CD4-positive, alpha-beta T cell treated with Interleukin-12 subunit alpha and Interleukin-12 subunit beta, for 1 hour (primary cell): ENCODE data around the gene NFAT5.
"Not testable (repeated sequence)": the region's sequence is repeated elsewhere in the genome, so short reads cannot be mapped to it uniquely, and the experiment has no call there.

Experiments used
- DNase-seq: peaks from one replicate; pipeline ENCODE4 v3.0.0-alpha.2; 2020

Gene NFAT5

GRCh38 chr16:69599731-69600130 lies 34.0 kb downstream of the NFAT5 start:
- DNase-seq, result no peak

DNA sequence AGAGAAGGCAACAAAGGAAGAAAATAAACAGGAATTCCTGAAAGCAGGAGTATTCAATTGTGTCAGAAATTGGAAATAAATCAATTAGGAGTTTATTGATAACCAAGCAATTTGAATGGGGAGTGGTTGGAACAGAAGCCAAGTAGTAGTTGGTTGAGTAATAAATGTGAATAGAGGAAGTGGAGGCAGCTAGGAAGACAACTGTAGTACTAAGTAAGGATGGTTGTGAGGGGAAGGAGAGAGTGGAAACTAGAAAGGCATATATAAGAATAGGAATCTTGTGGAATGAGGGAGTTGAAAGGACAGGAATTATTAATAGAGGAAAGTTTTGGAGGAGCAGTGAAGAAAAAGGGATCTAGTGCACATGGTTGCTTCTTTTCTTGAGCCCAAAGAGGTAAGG lies 34.4 kb downstream of the NFAT5 start:
- no peak for DNase-seq

- no peak for DNase-seq
Measured at GRCh38 chr16:69601250-69601649, 35.5 kb downstream of the NFAT5 start.

DNA sequence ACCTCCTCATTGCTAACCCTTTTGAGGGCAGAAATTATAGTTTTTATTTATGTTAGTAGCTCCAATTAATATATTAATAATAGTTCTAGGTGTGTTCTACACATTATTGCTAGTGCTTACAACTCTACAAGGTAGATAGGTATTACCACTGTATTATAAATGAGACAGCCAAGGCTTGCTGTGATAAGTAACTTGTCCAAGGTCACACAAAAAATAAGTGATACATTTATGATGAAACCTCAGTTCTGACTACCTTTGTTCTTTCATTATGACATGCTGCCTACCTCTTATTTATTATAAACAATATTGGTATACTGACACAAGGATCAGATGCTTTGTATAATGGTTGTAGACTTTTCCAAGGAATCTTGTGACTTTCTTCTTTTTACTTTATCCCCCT lies 41.2 kb downstream of the NFAT5 start:
- no peak for DNase-seq

DNA sequence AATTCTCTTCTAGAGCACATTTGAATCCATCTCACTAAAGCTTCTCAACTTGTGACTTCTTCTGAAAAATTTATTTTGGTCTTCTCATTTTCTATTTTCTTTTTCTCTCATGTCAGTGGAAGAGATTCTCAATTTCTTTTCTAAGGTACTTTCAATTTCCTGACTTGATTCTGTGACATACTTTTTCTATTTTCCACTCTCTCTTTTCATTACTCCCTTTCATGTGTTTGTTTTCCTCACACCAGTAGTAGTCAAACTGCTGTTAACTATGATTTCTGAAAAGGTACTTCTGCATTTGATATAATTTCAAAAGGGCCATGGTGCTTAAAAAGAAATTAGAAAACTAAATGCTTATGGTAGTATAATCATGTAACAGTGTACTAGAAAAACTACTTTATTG lies 41.9 kb downstream of the NFAT5 start:
- DNase-seq, result no peak

- DNase-seq, result no peak
Measured at GRCh38 chr16:69610356-69610755, 44.6 kb downstream of the NFAT5 start.

GRCh38 chr16:69611103-69611640 lies 45.4 kb downstream of the NFAT5 start:
- DNase-seq, result no peak

- DNase-seq, result no peak
Measured at GRCh38 chr16:69613378-69614154, 47.8 kb downstream of the NFAT5 start.

GRCh38 chr16:69615528-69615927 lies 49.8 kb downstream of the NFAT5 start:
- DNase-seq, result no peak

GRCh38 chr16:69616082-69616481 lies 50.3 kb downstream of the NFAT5 start:
- DNase-seq, result no peak

DNA sequence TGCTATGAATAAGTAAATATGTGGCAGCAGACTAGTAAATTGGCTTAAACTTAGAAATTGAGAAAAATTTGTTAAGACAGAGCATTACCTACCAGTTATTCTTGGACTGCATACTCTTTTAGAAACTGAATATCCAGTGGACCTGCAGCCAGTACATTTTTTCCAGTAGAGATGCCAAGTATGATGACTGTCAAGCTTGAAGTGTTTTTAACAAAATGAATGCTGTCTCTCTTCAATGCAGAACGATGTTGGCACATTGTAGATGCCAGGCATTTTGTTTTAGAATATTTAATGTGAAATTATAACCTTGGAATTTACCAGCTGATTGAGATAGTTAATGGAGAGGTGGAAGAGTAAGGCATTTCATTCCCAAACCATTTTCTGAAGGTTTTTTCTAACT lies 52.5 kb downstream of the NFAT5 start:
- no peak for DNase-seq

- DNase-seq, result no peak
Measured at GRCh38 chr16:69618721-69619120, 53.0 kb downstream of the NFAT5 start.

DNA sequence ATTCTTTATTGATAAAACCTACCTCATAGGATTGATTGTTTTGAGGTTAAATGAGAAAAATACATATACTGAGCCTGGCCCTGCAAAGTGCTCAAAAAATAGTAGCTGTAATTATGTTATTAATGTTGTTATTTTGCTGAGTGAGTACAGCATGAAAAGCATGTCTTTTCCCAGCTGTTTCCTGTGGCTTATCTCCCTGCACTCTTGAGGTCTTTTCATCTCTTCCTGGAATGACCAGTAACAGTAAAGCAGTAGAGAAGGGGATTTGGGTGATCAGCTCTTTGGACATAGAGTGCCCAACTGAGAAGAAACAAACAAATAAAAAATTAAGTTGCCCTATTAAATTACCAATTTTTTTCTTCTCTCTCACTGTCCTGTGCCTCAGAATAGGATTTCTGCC lies 53.7 kb downstream of the NFAT5 start:
- DNase-seq, result no peak

GRCh38 chr16:69620573-69620972 lies 54.8 kb downstream of the NFAT5 start:
- DNase-seq, result no peak

GRCh38 chr16:69621225-69621624 lies 55.5 kb downstream of the NFAT5 start:
- DNase-seq, result no peak

- DNase-seq, result no peak
Measured at GRCh38 chr16:69626256-69626655, 60.5 kb downstream of the NFAT5 start.

DNA sequence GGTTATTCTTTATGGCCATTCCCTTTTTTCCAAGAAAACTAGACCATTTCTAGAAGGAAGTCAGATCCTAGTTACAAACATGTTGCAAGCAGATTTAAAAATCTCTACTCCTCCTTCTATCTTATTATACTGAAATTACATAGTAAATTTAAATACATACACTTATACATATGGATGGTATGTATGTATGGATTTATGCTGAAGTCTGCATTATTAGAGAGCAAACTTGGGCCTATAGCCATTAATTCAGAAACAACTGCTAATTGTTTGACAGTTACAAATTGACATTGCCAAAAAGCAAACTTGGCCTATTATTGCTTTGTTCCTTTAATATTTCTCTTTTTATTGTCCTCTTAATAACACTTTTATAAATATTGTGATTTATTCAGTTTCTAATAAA lies 67.1 kb downstream of the NFAT5 start:
- no peak for DNase-seq

DNA sequence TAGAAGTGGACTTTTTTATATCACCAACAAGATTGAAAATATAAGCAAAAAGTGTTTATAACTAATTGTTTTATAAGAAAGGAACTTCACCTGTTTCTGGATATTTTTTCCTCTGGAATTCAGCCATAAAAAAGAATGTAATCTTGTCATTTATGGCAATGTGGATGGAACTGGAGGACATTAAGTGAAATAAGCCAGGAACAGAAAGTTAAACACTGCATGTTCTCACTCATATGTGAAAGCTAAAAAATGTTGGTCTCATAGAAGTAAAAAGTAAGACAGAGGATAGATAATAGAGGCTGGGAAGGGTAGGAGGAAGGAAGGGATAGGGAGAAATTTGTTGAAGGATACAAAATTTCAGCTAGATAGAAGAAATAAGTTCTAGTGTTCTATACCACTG lies 67.6 kb downstream of the NFAT5 start:
- no peak for DNase-seq

DNA sequence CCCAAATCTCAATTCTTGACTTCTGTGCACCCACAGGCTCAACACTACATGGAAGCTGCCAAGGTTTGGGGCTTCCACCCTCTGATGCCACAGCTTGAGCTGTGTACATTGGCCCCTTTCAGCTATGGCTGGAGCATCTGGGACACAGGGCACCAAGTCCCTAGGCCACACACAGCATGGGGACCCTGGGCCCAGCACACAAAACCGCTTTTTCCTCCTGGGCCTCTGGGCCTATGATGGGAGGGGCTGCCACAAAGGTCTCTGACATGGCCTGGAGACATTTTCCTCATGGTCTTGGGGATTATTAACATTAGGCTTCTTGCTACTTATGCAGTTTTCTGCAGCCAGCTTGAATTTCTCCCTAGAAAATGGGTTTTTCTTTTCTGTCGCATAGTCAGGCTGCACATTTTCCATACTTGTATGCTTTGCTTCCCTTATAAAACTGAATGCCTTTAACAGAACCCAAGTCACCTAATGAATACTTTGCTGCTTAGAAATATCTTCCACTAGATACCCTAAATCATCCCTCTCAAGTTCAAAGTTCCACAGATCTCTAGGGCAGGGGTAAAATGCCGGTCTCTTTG lies 70.9 kb downstream of the NFAT5 start:
- DNase-seq, result not testable (repeated sequence)

DNA sequence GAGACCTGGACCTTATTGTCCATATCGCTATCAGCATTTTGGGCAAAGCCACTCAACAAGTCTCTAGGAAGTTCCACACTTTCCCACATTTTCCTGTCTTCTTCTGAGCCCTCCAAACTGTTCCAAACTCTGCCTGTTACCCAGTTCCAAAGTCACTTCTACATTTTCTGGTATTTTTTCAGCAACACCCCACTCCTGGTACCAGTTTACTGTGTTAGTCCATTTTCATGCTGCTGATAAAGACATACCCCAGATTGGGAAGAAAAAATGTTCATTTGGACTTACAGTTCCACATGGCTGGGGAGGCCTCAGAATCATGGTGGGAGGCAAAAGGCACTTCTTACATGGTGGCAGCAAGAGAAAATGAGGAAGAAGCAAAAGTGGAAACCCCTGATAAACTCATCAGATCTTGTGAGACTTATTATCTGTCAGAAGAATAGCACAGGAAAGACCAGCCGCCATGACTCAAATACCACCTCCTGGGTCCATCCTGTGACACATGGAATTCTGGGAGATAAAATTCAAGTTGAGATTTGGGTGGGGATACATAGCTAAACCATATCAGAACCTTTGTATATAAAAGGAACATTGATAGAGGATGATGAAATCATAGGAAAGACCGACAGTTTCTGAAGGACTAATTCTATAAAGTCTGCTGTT lies 71.6 kb downstream of the NFAT5 start:
- not testable (repeated sequence) for DNase-seq

- DNase-seq, result not testable (repeated sequence)
Measured at GRCh38 chr16:69643997-69644396, 78.2 kb downstream of the NFAT5 start.

- no peak for DNase-seq
Measured at GRCh38 chr16:69644790-69645189, 79.0 kb downstream of the NFAT5 start.

GRCh38 chr16:69647020-69647419 lies 81.3 kb downstream of the NFAT5 start:
- DNase-seq, result no peak

GRCh38 chr16:69651217-69651616 lies 85.5 kb downstream of the NFAT5 start:
- no peak for DNase-seq
